ENCODE data around the gene FAM72D. TPM values are rescaled to one million over a fixed set of nuclear protein-coding genes. Genes with fewer than 3 reads are reported as not detected.
"Not testable (repeated sequence)": the region's sequence is repeated elsewhere in the genome, so short reads cannot be mapped to it uniquely, and the experiment has no call there.

The FAM72D gene
- 32.7 TPM for polyA plus RNA-seq (2012; ENCODE audit: insufficient read depth, insufficient read length)

DNA sequence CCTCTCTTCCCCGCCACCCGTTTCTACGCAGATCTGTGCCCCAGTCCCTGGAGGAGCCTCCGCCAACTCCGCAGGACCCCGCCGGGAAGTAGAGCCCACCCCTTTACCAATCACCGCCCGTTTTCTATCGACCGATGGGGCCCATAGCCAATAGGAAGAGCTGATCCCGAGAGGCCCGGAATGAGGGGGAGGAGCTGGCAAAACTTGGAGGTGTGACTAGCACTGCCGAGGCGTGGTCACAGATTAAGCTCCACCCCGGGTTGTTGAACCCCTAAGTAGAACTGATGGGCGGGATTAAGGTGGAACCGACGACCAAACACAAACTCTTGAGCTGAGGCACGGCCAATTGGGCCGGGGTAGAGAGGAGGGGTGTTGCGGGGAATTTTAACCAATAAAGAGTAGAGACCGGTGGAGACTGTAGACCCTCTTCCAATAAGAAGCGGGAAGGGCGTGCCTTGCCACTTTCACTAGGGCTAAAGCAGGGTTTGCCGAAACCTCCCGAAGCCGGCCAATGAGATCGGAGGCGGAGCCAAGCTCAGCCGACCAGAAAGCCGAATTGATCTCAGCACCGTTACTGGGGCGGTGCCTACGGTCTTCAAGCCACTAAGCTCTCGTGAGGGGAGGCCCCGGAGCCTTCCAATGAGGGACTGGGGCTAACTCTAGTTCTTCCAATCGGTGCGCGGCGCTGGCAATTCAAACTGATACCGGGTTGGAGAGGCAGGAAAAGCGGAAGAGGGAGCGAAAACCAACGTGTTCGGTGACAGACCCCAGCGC, at the start of gene FAM72D, which contains the start of gene SRGAP2B:
TSS of gene FAM72D (plus strand) at position 691 of the 774 bp plus-strand sequence. CDS start 874 bp downstream, outside the sequence.
TSS of gene SRGAP2B (minus strand) at position 45 of the 774 bp plus-strand sequence. CDS start 2,427 bp downstream, outside the sequence.
- DNase-seq (ENCODE audit: low read depth, low spot score), result not testable (repeated sequence)
- peak within 1 kb of the TSS; percentile 48 for H3K4me3 ChIP-seq (ENCODE audit: low read length)

- DNase-seq (ENCODE audit: low read depth, low spot score); H3K4me3 ChIP-seq (ENCODE audit: low read length): not testable (repeated sequence)
Observed at GRCh38 chr1:145047553-145047952, 48.2 kb upstream of the FAM72D start.

DNA sequence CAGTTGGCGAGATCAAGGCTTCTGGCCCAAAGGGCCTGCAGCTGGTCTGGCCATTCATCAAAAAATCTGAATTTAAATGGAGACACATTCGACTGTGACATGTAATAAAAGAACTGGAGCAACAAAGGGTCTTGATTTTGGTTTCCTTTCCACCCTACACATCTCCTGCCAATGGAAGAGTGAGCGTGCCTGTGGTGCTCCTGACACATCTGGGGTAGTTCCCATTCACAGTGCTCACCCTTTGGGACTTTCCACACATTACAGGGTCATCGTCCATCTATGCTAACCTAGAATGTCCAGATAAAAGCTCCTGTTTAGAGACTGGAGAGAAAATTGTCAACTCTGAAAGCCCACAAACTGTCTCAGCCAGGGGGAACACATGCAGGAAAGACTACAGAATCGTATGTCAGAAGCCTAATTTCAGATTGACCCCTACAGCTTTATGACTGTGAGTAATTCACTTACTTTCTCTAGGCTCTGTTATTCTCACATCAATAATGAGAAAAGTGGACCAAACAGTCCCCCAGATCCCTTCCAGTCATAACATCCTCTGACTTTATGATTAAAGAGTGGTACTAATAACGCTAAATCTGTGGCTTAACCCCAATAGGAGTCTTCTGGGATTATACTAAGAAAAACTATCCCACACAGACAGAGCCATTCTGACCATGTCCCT, 47.5 kb upstream of the FAM72D start:
- DNase-seq (ENCODE audit: low read depth, low spot score); H3K4me3 ChIP-seq (ENCODE audit: low read length): not testable (repeated sequence)

- not testable (repeated sequence) for H3K4me3 ChIP-seq (ENCODE audit: low read length); DNase-seq (ENCODE audit: low read depth, low spot score)
Observed at GRCh38 chr1:145052019-145052776, 43.6 kb upstream of the FAM72D start.

DNA sequence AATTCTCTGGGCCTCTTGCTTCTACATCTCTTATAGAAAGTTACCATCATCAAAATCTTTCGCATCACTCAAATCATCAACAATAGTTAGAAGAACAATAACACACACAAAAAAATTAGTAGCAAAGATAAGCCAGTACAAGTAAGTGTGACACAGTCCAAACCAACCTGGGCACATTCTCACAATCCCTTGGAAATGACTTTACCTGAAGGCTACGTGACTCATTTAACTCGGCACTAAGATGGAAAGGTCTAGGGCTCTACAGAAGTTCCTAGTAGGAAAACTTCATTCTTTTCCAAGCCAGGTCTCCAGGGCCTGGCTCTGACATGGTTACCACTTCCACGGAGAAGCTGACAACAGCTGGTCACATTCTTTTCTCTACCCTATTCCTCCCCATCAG, 42.3 kb upstream of the FAM72D start:
- H3K4me3 ChIP-seq (ENCODE audit: low read length), result not testable (repeated sequence)

DNA sequence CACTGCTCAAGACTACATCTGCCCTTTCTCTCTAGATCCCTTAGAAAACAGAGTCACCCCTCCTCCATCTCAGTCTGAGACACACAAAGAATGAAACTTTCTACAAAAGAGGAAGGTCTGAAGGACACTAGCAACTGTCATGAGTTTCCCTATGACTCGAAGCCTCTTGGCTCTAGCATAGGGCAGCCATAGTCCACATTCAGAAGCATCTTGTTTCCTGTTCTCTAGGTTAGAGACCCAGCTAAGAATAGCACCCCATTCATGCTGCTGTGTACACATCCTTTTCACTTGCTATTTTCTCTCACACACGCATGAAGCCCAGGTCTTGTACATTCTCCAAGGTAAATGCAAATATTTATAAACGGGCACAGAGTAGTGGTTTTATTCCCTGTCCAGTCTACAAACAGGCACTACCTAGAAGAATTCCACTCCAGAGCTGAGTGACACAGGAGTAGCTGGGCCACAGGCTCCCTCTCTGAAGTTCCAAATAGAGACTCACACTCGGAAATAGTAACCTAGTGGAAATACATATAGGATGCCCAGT, 40.5 kb upstream of the FAM72D start:
- not testable (repeated sequence) for H3K4me3 ChIP-seq (ENCODE audit: low read length); DNase-seq (ENCODE audit: low read depth, low spot score)

More for the DNA sequence above, 42.3 kb upstream of the FAM72D start:
- DNase-seq (ENCODE audit: low read depth, low spot score), result not testable (repeated sequence)

GRCh38 chr1:145058184-145058583, 37.6 kb upstream of the FAM72D start:
- not testable (repeated sequence) for H3K4me3 ChIP-seq (ENCODE audit: low read length); DNase-seq (ENCODE audit: low read depth, low spot score)

GRCh38 chr1:145063285-145063684, 32.5 kb upstream of the FAM72D start:
- DNase-seq (ENCODE audit: low read depth, low spot score); H3K4me3 ChIP-seq (ENCODE audit: low read length): not testable (repeated sequence)

DNA sequence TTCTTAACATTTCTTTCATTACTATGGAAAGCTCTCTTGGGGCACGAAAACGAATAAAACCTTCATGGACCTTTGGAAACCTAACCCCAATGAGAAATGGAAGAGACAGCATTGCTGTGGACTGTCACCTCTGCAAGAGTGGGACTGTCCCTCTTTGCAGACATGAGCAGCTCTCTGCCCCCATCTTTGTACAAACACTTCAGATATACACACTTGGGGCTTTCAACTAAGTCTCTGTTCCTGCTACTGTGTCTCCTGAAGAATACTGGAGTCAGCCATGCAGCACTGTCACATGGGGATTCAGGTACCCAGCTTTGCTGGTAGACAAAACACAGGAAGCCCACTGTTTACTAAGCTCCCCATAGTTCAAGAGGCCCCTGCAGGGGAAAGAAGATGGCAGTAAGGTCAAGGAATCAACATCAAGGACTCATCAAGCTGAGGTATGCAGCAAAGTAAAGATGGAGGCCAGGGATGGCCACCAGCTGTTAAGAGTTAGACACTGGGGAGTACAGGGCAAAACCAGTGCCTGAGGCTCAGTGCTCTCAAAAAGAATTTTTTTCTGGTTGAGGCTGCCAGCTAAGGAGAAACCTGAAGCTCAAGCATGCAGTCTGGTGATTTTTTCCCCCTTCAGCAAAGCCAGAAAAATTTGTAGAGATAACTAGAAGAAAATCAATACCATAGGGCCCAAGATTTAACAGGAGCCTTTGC, 31.7 kb upstream of the FAM72D start:
- DNase-seq (ENCODE audit: low read depth, low spot score), result not testable (repeated sequence)

DNA sequence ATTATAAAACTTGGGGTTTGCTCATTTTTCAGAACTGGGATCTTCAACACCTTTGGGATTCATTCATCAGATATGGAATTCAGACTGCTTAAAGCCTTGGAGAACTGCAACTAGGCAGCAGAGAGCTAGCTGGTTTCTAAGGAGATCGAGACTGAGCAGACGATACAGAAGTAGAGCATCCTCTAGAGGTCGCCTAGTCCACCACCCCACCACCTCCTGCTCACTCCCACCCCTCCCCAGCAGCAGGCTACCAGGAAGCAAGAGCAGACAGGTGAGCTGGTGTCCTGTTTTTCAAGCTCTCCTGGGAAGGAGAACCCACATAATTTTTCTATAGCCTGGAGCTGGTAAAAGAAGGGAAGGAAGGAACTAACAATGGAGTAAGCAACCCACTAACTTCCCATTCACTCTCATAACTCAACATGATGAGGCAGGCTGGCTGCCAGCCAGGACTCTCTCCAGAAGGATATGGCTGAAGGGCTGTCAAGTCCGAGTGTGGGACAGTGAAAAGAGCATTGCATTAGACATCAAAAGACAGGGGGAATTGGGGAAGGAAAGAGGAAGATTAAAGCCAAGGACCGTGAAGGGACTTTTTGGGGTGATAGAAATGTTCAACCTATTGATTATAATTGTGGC, 30.5 kb upstream of the FAM72D start:
- DNase-seq (ENCODE audit: low read depth, low spot score); H3K4me3 ChIP-seq (ENCODE audit: low read length): not testable (repeated sequence)

More for the DNA sequence above, 31.7 kb upstream of the FAM72D start:
- H3K4me3 ChIP-seq (ENCODE audit: low read length), result not testable (repeated sequence)

DNA sequence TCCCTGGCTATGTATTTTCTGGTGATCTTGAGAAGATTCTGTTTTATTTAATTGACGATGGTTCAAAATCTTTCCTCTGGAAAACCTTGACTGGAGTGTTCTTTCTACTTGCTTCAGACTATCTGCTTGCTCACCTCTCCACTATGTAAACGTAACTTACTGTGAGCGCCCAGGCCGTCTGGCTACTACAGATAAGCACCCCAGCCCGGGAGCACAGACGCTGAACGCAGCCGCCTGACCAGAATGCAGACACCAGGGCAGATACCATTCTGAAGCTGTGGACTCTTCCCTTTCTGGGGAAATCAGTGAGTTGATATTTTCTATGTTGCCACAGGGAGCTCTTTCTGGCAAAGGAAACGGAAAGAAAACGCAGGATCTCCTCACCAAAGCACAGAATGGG, 29.3 kb upstream of the FAM72D start:
- not testable (repeated sequence) for DNase-seq (ENCODE audit: low read depth, low spot score); H3K4me3 ChIP-seq (ENCODE audit: low read length)

DNA sequence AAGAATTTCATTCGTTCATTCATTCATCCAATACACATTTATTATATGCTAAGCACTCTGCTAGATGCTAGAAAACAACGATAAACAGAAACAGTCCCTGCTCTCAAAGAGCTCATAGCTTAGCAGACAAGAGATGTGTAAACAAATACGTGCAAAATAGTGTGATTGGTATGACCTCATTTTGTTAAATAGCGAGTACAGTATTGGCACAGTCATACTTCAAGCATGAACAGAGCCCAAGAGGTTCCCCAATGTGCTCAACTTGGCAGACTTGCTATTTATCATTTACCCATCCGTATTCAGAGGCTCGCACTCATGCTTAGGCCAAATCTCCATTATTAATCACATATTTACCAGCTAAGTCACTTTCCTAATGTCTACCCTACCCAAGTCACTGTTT, 24.2 kb upstream of the FAM72D start:
- H3K4me3 ChIP-seq (ENCODE audit: low read length); DNase-seq (ENCODE audit: low read depth, low spot score): not testable (repeated sequence)

DNA sequence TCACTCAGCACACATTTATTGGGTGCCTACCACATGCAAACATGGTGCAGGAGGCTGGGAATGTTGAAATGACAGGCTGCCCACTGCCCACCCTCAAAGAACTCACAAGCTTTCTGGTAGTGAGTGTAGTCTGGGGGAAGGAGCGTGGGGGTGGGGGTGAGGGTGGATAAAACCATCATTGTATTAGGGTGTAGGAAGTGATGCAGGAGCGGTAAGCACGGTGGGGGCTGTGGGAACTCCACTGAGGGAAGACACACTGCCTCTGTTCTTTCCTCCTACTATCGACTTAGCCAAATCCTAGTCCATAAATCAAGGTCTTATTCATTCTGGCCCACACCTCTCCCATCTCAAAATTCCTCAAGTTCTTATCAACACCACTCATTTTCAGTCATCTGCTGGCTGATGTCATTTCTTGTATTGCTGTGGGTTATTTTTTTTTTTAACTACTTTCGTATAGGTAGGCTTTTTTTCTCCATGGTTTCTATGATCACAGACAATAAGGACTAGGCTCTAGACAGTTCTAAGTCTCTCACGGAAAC, 21.7 kb upstream of the FAM72D start:
- H3K4me3 ChIP-seq (ENCODE audit: low read length); DNase-seq (ENCODE audit: low read depth, low spot score): not testable (repeated sequence)

GRCh38 chr1:145076877-145077276, 18.9 kb upstream of the FAM72D start:
- DNase-seq (ENCODE audit: low read depth, low spot score); H3K4me3 ChIP-seq (ENCODE audit: low read length): not testable (repeated sequence)

DNA sequence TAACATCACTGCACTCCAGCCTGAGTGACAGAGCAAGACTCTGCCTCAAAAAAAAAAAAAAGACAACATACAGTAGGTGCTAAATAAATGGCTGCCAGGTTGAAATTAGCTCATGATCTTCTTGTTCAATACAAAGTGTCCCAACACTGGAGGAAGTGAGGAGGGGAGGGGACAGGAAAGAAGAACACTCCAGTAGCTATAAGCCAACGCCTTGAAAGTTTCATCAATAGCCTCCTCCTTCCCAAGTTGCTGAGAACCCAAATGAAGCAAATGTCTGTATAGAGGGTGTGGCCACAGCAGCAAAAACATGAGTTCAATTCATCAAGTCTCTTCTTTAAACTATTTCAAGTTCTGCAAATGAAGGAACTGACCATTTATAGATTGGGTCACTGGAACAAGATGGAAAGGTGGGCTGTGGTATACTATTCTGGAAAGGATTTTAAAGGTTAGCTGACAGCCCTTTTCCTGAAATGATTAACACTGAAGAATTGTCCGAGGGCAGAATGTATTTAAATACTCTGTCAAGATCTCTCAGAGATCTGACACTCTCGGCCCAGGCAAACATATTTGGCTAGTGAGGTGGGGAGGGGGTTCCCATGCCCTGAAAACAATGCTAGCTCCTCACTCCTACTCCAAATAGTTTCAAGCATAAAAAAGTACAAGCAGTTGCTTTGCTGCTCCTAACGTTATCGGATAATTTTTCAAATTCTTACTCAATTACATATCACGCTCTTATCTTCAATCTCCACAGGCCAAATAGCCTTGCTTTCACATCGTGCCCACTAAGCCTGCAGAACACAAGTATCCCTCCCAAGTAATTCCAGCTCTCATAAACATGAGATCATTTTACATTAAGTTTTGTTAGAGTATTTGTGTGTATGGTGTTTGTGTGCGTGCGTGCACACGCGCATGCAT, 17.6 kb upstream of the FAM72D start:
- not testable (repeated sequence) for H3K4me3 ChIP-seq (ENCODE audit: low read length); DNase-seq (ENCODE audit: low read depth, low spot score)

DNA sequence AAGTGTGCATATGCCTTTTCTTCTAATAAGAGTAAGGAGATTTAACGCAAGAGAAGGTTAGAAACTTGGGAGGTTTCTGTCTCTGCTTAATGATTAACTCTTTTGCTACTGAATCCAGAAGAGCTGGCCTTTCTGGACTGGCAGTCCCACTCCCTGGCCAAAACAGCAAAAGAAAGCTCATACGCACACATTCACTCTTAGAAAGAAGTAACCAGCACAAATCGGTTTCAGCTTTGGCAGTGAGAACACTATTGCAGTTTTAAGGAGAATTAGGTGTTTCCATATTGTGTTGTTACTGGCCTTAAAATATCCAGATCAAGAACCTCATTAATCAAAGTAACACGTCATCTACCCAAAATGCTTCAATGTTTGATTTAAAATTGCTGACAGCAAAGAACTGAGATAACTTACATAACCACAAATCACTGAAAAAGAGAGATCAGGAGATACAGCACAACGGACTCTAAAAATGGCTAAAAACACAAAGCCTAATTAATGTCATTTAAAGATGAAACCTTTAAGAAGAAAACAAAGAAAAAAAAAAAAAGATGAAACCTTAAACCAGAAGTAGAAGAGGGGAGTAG, 16.9 kb upstream of the FAM72D start:
- not testable (repeated sequence) for DNase-seq (ENCODE audit: low read depth, low spot score); H3K4me3 ChIP-seq (ENCODE audit: low read length)
